ENCODE data around the gene VDAC2. TPM values are rescaled to one million over a fixed set of nuclear protein-coding genes. Genes with fewer than 3 reads are reported as not detected.

Gene VDAC2
- total and polyA plus RNA-seq, 10 of the 15 experiments (the other 5 are each of a cell fraction or from before 2014, with no cell fraction given) = 73.4 to 294 (median 146) TPM

DNA sequence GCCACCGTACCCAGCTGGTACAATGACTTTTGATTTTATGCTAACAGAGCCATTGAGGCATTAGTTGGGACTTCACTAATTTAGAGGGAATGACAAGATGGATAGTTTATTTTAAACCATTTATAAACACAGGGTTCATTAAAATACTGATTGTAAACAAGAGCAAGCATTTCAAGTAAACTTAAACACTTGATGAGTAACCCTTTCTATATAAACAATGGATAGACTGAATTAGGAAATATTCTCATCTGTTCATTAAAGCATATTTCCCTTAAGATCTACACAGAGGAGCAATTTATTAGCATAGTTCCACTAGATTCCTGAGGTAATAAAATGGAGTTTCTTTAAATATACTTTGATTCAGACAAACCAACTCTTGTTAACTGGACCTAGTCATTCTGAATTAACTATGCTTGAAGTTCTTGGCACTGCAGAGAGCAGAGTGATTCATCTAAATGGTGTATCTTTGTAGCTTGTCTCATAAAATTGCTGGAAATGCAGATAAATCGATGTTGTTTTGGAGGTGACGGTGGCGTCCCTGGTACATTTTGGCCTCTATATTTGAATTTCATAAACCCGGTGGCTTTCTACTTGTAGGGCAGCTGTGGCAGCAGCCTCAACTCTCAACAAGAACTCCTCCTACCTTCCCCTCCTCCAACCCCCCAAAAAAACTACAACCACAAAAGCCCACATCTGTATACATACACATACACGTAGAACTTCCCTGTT lies 15.4 kb upstream of the VDAC2 start:
- 96% methylated on average over 6 of the region's 6 CpGs for WGBS (ENCODE audit: insufficient coverage, insufficient replicate concordance, low lambda C conversion rate, missing lambda C conversion rate)

More for the DNA sequence above, 15.4 kb upstream of the VDAC2 start:
- ChIA-PET POLR2A (no interaction called here), RAD21 (ENCODE audit: unreplicated experiment) (interaction anchor here (0.7 kb wide), 1 partner anchor 1065 kb away, joined by 3 read pairs; no protein-coding TSS in a partner anchor), CTCF (interaction anchor here (0.7 to 1.3 kb wide), 5 partner anchors 11 to 41 kb away, joined by 3 to 8 read pairs (median 4); partner anchors contain the start of genes COMTD1 and VDAC2), SMC1A (ENCODE audit: uncharacterized antibody, unreplicated experiment) (interaction anchor here (1.1 to 1.3 kb wide), 2 partner anchors 12 to 43 kb away, joined by 3 read pairs; no protein-coding TSS in a partner anchor)
- DNase-seq (ENCODE audit: low read depth, low spot score) (no peak), ATAC-seq (no peak), FAIRE-seq (no peak)
- Histone ChIP-seq H3K4me3 (no peak overlapping the region), H3K4me2 (ENCODE audit: control insufficient read depth, insufficient read depth) (no peak overlapping the region), H3K27me3 (replicated peaks in 1 of 2; ENCODE audit: control insufficient read depth in 2 of 2, insufficient read depth in 2 of 2, low read length in 1 of 2) (no peaks in the 10 kb centered on the region), H3K27ac (ENCODE audit: control insufficient read depth, insufficient read depth) (no peak overlapping the region), H3K4me1 (ENCODE audit: control insufficient read depth, insufficient read depth, low read length) (no peaks in the 10 kb centered on the region), H3K79me2 (ENCODE audit: control insufficient read depth, insufficient read depth, low read length) (no peaks in the 10 kb centered on the region), H3K9ac (ENCODE audit: control insufficient read depth, insufficient read depth, low read length) (no peak overlapping the region), H2AFZ (ENCODE audit: control insufficient read depth, low read depth, low read length) (no peak overlapping the region), H4K20me1 (ENCODE audit: control insufficient read depth, insufficient read depth) (no peaks in the 10 kb centered on the region), H3K36me3 (ENCODE audit: control insufficient read depth in 2 of 2, insufficient read depth in 2 of 2, low read length in 1 of 2) (no peaks in the 10 kb centered on the region), H3K9me3 (replicated peaks; ENCODE audit: control insufficient read depth, insufficient read depth, low read length) (no peaks in the 10 kb centered on the region)
- no TSS peak for BruUV-seq (replicated peaks)
- in situ Hi-C loops (cut with MboI) (no loop called here), intact Hi-C loops (cut with micrococcal nuclease; ENCODE audit: unreplicated experiment) (no loop called here)
- no peak for TF ChIP-seq BHLHE40 (IDR thresholded peaks at IDR 0.05; ENCODE audit: borderline replicate concordance in 1 of 2, low read depth in 2 of 2, low read length in 1 of 2)
- no peak for TF ChIP-seq PBX3 (IDR thresholded peaks at IDR 0.05; ENCODE audit: insufficient replicate concordance, low read depth, low read length)
- TF ChIP-seq SMC3 (IDR thresholded peaks at IDR 0.05; ENCODE audit: borderline replicate concordance, low read length) = no peak
- TF ChIP-seq SMARCA5 (IDR thresholded peaks at IDR 0.05) = no peak
- no peak for TF ChIP-seq TCF7 (IDR thresholded peaks at IDR 0.05; ENCODE audit: borderline replicate concordance)
- no peak for TF ChIP-seq RCOR1 (conservative IDR thresholded peaks at IDR 0.05; ENCODE audit: low read depth, low read length)
- TF ChIP-seq TBL1XR1 (IDR thresholded peaks at IDR 0.05; ENCODE audit: low read depth, low read length) = no peak
- no peak for TF ChIP-seq ZNF217 (IDR thresholded peaks at IDR 0.05)
- no peak for TF ChIP-seq USF1 (IDR thresholded peaks at IDR 0.05; ENCODE audit: borderline replicate concordance, extremely low read length, insufficient read depth, low read depth, low read length)
- TF ChIP-seq, protein P1, sequence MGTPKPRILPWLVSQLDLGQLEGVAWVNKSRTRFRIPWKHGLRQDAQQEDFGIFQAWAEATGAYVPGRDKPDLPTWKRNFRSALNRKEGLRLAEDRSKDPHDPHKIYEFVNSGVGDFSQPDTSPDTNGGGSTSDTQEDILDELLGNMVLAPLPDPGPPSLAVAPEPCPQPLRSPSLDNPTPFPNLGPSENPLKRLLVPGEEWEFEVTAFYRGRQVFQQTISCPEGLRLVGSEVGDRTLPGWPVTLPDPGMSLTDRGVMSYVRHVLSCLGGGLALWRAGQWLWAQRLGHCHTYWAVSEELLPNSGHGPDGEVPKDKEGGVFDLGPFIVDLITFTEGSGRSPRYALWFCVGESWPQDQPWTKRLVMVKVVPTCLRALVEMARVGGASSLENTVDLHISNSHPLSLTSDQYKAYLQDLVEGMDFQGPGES (IDR thresholded peaks at IDR 0.05) = no peak
- TF ChIP-seq SIX5 (IDR thresholded peaks at IDR 0.05; ENCODE audit: low read depth, low read length, severe bottlenecking) = no peak
- no peak for TF ChIP-seq ZNF24 (IDR thresholded peaks at IDR 0.05)
- no peak for TF ChIP-seq HDAC6 (IDR thresholded peaks at IDR 0.05; ENCODE audit: unreplicated experiment)
- TF ChIP-seq, protein P2, sequence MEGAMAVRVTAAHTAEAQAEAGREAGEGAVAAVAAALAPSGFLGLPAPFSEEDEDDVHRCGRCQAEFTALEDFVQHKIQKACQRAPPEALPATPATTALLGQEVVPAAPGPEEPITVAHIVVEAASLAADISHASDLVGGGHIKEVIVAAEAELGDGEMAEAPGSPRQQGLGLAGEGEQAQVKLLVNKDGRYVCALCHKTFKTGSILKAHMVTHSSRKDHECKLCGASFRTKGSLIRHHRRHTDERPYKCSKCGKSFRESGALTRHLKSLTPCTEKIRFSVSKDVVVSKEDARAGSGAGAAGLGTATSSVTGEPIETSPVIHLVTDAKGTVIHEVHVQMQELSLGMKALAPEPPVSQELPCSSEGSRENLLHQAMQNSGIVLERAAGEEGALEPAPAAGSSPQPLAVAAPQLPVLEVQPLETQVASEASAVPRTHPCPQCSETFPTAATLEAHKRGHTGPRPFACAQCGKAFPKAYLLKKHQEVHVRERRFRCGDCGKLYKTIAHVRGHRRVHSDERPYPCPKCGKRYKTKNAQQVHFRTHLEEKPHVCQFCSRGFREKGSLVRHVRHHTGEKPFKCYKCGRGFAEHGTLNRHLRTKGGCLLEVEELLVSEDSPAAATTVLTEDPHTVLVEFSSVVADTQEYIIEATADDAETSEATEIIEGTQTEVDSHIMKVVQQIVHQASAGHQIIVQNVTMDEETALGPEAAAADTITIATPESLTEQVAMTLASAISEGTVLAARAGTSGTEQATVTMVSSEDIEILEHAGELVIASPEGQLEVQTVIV (IDR thresholded peaks at IDR 0.05; ENCODE audit: borderline replicate concordance, partially characterized antibody) = no peak
- no peak for TF ChIP-seq NR2F1 (conservative IDR thresholded peaks at IDR 0.05)
- no peak for TF ChIP-seq ZNF384 (IDR thresholded peaks at IDR 0.05; ENCODE audit: borderline replicate concordance, low read depth, low read length)
- no peak for TF ChIP-seq TARDBP (IDR thresholded peaks at IDR 0.05; ENCODE audit: borderline replicate concordance)
